8988T (cell line): ENCODE data around the gene SC5D.

ENCODE experiments used
- DNase-seq: peaks from one replicate; pipeline ENCODE4 v3.0.0; 2011

Gene SC5D

DNA sequence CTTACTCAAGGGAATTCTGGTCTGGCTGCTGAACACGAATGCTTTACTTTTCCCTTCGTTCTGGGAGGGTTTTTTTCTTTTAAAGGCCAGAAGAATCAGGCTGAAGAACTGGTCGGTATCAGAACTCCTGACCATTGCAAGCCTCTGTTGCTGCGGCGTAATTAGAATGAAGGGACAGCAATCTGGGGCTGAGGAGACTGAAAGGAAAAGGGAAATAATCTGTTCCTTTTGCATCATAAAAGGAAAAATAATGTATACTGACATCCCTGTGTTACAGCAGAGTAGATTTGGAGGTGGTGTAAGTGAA lies 670 bp downstream of the SC5D start:
- DNase-seq, result no peak

DNA sequence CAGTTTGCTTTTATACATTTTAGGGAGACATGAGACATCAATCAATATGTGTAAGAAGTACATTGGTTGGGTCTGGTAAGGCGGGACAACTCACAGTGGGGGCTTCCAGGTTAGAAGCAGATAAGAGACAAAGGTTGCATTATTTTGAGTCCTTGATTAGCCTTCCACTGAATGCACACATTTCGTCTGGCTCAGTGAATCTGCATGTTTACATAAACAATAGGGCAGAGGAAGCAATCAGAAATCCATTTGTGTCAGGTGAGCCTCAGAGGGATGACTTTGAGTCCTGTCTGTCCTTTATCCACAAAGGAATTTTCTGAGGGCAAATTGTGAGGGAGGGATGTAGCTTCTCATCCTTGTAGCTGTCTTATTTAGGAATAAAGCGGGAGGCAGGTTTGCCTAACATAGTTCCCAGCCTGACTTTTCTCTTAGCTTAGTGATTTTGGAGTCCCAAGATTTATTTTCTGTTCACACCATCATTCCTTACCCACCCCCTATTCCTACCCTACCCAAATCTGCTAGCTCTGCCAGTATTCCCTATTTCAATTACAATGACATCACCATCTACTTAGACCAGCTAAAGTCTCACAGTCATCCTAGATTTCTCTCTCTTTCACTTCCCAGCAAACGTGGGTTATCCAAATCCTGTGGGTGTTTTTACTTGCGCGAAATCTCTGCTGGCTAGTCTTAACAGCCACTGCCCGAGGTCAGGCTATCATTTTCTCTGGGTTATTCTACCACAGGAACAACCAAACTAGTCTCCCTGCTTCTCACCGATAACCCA lies 2.9 kb downstream of the SC5D start:
- DNase-seq, result no peak

DNA sequence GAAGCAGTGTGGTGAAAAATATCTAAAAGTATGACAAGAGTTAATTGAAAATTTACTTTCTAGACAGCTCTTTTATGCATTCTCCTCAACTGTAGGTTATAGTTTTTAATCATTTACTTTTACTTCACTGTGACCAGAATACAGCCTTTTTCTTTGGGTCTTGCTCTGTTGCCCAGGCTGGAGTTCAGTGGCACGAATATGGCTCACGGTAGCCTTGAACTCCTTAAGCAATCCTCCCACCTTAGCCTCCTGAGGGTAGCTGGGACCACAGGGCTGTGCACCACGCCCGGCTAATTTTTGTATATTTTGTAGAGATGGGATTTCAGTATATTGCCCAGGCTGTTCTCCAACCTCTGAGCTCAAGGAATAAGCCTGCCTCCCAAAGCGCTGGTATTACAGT lies 5.3 kb downstream of the SC5D start:
- no peak for DNase-seq

DNA sequence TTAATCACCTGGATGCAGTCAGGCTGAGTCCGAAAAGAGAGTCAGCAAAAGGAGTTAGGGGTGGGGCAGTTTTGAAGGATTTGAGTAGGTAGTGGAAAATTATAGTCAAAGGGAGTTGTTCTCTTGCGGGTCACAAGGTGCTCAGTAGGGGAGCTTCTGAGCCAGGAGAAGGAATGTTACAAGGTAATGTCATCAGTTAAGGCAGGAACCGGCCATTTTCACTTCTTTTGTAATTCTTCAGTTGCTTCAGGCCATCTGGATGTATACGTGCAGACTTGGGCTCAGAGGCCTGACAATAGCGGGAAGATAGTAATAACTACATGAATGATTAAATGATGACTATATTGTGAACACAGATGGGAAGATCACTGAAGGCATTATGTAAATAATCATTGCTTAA lies 6.2 kb downstream of the SC5D start:
- DNase-seq, result no peak

DNA sequence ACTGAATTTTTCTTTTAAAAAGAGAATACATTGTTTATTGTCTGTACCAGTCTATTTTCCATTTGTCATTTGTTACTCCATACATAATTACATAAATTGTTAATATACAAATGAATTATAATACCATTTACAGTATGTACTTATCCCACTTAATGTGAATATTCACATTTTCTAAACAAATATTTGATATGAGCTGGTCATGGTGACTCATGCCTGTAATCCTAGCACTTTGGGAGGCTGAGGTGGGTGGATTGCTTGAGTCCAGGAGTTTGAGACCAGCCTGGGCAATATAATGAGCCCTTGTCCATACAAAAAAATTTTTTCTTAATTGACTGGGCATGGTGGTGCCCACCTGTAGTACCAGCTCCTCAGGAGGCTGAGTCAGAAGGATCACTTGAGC lies 6.8 kb downstream of the SC5D start:
- no peak for DNase-seq

DNA sequence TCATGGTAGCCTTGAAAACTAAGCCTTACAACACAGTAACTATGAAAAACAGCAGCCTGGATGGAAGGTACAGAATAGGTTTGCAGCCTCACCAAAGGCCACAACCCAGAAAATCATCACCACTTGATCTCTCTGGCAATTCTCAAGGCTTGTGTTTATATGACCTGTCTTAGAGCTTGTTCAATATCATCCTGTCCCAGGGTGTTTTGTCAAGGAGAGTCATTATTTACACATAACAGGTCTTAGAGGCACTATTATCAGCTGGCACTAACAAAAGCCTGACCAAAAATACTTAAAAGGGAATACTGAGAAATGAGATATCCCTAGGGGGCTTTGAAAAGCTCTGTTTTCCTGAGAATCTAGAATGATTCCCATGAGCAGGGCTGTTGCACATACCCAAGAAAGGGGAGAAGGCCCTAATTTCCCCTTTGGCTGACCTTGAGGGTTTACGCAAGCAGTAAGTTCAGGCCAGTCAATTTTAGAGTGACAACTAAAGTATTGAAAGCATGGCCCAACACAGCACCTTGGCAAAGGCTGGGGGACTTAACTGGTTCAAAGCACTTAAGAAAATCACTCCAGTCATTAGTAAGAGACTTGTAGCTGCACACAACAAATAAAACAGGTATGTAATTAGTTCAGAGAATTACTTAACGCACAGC lies 7.9 kb downstream of the SC5D start:
- DNase-seq, result no peak

DNA sequence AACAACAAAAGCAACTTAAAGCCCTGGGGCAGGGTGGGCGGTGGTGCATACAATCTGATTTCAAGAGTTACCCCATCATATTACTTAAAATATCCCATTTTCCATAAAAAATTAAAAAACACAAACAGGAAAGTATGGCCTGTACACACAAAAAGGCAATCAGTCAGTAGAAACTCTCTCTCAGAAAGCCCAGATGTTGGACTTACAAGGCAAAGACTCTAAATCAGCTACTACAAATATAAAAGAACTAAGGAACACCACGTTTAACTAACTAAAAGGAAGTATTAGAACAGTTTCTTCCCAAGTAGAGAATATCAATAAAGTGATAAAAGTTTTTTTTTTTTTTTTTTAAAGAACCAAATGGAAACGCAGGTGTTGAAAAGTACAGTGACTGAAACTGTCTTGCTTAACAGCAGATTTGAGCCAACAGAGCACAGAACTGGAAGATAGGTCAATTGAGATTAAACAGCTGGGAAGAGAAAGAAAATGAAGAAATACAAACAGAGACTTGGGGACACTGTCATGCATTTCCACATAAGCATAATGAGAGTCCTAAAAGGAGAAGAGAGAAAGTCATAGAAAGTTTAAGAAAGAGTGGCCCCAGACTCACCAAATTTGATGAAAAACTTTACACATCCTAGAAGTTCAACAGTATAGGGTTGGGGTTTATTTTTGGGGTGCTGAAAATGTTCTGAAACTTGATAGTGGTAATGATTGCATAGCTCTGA lies 8.6 kb downstream of the SC5D start:
- no peak for DNase-seq

DNA sequence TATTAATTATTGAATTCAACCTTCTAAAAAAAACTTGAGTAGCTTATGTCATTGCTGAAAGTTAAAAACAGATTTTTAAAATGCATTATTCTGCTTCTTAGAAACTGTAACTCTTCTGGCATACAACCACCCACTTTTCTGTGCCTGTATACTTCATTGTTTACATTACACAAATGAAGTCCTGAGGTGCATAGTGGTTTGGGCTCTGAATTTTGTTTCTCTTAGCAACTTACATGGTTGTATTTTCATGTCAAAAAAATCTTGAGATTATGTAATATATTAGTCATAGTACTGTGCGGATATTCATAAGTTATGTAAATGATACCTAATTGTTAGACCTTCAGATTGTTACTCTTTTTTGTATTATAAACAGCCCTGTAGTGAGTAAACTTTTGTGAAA lies 12.2 kb downstream of the SC5D start:
- DNase-seq, result no peak

DNA sequence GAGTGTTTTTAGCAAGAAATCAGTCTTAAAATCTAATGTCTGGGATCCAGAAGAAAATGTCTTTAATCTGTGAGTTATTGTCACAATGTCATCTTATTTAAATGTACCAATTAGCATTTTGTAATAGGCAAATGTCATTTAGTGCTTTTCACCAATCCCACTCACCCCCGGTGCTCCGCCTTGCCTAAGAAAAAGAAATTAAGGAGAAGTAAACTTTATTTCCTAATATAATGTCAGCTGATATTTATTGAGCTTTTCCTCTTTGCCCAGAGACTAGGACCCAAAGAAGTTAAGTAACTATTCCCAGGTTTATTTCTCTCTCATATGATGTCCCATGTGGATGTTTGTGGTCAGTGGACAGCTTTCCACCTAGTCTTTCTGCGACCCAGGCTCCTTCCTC lies 16.2 kb downstream of the SC5D start:
- DNase-seq, result no peak

DNA sequence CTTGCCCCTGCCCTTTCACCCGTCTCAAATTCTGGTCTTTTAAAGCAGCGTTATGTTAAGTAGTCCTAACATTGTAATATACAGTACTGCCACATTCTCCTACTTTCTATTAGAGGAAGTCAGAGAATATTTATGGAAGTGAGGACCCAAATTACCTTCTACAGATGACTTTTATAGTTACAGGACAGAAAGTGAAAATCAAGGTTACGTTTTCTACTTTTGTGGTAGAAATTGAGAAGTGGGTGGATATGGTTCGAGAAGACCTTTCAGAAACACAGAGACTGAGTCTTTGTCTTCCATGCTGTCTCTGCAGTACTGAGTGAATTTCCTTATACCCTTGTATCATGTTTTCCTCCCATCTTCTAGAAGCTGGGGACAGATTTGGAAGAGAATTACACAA lies 17.1 kb downstream of the SC5D start:
- no peak for DNase-seq

DNA sequence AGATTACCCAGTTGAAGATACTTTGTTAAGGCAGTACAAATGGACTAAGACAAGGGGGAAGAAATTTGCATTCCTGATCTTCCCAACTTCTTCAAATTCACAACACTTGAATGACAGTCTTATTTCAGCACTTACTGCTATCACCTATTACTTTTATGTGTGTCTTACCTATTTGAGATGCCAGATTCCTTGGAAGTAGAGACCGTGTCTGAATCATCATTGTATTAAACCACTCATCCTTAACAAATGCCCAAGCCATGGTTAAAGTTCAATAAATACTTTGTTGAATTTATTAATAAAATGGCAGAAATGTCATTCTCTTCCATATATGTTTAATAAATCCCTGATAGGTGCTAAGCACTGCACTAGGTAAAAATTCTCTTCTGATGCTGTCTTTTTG lies 18.3 kb downstream of the SC5D start:
- DNase-seq, result no peak

DNA sequence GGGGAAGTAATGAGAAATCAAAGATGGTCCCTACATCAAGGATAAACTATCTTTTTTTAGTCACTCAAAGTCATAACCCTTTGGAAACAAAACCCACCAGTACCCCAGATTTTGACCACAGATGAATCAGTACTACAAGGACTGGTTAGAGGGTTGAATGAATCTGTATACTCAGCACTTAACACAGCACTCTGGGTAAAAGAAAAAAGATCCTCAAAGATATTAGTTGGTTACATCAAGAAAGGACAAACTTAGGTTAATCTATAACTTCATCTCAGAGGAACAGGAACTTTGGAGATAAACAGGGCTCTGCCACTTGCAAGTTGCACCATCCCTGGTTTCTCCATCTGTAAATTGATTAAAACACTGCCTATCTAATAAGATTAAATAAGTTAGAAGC lies 18.8 kb downstream of the SC5D start:
- DNase-seq, result no peak

DNA sequence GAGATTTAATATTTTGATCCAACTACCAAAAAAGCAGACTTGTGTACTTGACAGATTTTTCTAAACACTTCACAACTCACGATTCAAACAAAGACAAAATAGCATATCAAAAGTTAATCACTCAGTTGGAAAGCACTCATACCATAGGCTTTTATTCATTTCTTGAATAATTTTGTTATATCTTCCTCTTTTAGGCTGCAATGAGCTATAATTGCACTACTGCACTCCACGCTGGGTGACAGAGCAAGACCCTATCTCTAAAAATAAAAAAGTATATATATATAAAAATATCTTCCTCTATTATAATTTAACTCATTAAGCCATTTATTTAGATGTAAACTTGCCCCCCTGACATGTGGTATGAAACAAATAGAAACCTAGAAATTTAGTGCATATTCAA lies 19.9 kb downstream of the SC5D start:
- no peak for DNase-seq

DNA sequence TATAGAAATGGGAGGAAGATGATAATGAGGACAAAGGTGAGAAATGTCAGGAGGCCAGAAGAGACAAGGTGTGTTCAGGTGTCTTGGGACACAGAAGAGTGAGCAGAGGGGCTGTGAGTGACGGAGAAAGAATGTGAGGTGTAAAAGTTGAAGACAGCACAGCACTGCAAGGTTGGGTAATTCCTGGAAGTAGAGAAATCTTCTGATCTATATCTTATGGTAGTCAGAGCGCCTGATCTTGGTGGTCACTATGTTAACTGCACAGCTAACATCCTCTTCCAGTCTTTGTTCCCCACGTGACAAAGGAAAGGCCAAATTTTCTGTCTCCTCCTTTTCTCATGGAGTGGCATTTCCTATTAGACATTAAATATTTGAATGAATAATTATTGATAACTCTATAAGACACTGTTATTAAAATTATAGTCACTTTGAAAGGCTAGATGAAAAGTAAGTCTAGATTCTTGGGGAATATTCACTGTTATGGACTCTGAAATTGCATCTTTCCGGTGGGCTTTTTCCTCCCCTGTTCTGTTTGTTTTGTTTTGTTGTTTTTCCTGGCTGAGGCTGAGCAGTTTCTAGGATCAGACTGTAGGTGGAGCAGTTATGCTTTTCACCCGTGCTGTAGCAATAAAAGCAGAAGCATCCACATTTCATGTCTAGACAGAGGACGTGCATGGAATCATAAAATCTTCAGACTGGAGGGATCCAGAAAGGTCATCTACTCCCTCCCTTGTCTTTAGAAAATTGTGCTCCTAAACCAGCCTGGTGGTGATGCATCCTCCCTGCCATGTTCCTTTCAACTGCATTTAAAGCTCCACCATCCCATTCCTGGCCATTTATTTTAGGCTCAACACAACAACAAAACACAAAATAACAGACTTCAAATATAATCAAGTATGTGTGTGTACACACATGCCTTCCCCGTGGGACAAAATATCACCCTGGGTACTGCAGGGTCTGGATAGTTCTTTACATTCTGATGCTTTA lies 26.6 kb downstream of the SC5D start:
- DNase-seq, result no peak

DNA sequence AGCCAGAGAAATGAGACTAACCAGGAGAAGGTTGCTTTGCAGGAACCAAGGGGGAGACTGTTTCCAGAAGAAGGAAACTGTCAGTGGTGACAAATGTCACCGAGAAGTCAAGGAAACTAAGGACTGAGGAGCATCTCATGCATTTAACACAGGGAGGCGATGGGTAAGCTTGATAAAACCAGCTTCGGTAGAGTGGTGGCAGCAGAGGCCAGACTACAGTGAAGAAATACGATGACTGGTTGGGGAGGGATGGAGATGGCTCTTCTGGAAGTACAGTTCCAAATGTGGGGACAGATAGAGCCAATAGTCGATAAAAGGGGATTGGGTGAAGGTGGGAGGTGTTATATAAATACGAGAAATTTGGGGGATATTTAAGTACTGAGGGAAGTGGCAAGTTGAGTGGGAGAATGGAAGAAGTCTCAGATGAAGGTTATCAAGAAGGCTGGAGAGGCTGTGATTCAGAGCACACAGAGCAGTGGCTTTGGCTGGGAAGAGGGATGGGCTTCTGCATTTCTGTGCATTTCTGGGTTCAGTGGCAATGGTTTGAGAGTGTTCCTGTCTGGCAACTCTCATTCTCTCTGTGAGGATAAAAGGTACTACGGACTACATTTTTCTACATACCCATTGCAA lies 29.2 kb downstream of the SC5D start:
- no peak for DNase-seq

DNA sequence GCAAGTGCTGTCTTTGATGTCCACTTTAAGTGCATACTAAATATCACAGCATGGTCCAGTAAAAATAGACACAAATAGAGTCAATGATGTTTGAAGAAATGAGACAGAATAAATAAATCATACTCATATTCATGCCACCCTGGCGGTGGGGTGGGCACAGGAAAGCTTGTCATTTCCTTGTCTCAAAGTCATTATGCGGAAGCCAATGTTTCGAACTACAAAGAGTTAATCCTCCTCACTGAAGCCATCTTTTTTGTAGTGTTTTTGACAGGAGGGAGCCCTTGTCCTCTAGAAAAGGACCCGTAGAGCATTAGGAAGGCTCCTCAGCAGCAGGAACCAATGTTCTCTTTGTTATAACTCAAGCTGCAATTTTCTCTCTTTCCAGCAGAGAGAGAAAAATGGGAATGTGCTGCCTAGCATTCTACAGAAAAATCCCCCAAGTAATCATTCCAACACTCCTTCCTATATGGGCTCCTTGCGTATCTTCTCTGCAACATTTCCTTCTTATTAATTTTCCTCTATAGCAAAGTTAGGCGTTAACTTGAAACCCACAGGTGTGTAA lies 30.6 kb downstream of the SC5D start:
- no peak for DNase-seq

DNA sequence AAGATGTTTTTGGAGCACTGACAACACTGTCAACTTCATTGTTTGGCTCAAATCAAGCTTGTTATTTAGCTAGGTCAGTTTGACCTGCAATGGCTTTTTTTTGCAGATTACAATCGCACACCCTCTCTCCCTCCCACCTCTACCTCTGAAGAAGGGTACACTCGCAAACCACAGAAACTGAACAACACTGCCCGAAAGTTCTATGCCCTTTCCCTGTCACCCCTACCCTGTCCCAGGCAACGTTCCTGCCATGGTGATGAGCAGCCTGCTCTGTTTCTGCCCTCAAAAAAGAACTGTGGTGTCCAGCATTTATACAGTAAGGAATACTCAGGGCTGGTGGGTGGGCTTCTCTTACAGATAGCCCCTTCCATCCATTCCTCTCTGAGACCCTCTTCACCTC lies 33.7 kb downstream of the SC5D start:
- no peak for DNase-seq

DNA sequence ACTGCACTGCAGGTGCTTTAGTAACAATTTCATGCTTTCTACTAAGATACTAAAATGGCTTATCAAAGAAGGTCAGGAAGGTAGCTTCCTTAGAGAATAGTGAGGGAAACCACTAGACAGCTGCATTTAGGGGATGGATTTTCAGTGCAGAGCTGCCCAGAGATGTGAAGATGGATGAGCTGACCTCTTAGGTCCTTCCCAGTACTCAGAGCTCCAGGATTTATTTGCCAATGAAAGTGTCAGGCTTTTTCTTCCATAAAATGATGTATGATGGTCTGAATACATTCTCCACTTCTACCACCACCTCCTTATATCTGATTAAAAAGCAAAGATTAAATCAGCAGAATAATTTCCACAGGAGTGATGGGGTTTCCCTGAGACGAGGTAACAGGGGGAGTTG lies 35.0 kb downstream of the SC5D start:
- DNase-seq, result no peak

DNA sequence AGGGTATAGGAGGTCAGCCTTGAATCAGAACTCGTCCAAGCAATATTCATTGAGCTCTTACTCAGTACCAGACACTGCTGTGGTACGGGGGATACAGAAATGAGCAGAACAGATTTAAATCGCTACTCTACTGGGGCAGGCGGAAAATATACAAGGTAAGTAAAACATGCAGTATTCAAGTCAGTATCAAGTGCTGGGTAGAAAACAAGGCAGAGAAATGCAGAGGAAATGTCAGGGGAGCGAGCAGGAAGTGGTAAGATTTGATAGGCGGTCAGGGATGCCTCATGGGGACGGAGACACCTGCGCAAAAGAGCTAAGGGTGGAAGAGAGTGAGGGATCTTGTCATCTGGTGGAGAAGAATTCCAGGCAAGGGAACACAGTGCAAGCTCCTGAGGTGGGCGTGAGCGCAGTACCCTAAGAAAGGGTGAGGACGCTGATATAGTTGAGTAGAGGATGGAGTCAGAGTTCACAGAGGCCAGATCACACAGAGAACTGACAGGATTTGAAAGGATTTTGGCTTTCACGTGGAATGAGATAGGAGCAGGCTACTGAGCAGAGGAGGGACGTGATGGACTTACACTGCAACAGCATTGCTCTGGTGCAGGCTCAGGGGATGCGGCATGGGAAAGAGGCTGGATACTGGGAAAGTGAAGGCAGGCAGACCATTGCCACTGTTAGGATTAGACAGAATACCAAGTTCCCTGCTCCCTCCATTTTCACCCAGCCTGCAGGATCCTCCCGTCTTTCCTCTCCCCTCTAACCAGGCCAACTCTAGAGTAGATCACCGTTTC lies 35.8 kb downstream of the SC5D start:
- no peak for DNase-seq

DNA sequence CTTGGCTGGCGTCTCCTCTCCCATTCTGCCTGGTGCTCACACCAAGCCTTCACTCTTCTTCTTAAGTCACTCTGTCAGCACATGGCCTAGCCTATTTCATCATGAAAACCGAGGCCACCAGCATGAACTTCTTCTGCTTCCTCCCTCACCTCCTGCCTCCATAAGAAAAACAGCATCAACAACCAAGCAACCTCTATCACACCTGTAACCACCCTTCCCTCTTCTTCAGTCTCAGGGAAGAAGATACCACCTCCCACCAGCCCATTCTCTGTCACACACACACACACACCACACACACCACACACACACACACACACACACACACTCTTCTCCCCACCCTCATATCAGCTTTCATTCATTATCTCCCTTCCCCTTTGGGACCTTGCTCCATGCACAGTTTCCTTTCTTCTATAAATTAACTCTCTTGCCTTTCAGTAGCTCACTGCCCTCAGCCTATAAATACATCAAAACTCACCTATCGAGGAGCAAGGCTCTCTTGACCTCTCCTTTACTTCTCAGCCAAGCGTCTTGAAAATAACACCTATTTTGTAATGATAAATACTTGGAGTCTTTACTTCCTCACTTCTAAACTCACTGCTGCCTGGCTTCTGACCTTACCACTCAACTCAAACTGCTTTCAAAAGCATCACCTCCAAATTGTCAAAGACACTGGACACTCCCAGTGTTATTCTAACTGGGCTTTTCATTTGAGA lies 36.6 kb downstream of the SC5D start:
- DNase-seq, result no peak
